Measurements from ENCODE around the gene MLLT10.
A peak's percentile ranks its signal among the peaks of the same experiment; 100 is the strongest.

MLLT10 gene

DNA sequence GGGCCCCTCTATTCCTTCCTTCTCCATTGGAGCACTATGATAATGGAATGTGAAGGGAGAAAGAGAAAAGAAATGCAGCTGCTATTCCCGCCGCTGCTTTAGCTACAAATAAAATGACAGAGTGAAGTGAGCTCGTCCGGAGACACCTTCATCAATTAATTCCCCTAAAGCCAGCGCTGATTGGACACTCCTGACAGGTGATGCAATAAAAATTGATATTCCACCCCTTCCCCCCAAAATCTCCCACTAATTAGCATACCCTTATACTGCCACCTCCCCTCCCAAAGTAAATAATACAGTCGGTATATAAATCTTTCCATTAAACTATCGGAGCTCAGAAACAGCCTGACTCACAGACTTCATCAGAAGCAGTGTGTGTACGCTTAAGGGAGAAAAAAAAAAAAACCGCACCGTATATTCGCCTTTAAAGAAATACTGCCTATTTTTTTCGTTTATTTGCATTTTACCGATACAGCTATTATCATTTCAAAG, 15.8 kb upstream of the MLLT10 start:
- peak overlapping the region in 1 of 2 donors; percentile 78 for H3K27ac ChIP-seq
- no peak for DNase-seq (ENCODE audit: low spot score)

DNA sequence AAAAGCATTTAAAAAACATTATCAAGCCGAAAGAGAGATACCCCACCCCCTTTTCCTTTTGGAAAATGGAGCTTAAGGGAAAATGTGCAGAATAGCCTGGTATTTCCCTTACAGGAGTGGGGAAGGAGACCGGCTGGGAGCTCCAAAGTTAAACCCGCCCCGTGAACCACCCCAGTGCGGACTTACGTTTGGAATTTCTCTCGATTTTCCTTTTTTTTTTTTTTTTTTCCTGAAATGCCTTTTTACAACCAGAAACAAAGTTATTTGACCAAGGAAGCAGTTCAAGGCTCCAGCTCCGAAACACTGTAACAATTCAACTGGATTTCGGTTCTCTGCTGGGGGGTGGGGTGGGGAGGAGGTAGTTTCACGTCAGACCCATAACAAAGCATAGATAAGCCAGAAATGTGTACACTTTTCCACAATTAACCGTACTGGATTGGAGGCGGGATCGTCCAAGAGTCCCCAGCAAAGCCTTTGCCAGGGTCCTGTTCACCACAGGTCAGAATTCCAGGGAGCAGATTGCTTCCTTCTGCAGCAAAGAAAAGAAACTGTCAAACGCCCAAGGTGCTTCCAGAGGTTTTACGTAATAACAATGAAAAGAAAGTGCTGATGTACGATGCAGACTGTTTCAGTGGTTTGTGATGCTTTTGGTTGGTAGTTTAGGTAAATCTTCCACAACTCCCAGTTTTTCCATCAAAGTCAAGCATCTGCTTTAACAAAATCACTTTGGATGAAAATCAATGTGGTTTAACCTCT, 15.2 kb upstream of the MLLT10 start:
- no peak for DNase-seq (ENCODE audit: low spot score)
- peak overlapping the region; percentile 63 to 74 for H3K27ac ChIP-seq
- TF ChIP-seq, protein P1, sequence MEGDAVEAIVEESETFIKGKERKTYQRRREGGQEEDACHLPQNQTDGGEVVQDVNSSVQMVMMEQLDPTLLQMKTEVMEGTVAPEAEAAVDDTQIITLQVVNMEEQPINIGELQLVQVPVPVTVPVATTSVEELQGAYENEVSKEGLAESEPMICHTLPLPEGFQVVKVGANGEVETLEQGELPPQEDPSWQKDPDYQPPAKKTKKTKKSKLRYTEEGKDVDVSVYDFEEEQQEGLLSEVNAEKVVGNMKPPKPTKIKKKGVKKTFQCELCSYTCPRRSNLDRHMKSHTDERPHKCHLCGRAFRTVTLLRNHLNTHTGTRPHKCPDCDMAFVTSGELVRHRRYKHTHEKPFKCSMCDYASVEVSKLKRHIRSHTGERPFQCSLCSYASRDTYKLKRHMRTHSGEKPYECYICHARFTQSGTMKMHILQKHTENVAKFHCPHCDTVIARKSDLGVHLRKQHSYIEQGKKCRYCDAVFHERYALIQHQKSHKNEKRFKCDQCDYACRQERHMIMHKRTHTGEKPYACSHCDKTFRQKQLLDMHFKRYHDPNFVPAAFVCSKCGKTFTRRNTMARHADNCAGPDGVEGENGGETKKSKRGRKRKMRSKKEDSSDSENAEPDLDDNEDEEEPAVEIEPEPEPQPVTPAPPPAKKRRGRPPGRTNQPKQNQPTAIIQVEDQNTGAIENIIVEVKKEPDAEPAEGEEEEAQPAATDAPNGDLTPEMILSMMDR (IDR thresholded peaks at IDR 0.05) = no peak
- H3K4me3 ChIP-seq = peak overlapping the region; percentile 70

More for the DNA sequence above, 15.8 kb upstream of the MLLT10 start:
- TF ChIP-seq, protein P1 (IDR thresholded peaks at IDR 0.05) = no peak
- peak overlapping the region; percentile 70 for H3K4me3 ChIP-seq

DNA sequence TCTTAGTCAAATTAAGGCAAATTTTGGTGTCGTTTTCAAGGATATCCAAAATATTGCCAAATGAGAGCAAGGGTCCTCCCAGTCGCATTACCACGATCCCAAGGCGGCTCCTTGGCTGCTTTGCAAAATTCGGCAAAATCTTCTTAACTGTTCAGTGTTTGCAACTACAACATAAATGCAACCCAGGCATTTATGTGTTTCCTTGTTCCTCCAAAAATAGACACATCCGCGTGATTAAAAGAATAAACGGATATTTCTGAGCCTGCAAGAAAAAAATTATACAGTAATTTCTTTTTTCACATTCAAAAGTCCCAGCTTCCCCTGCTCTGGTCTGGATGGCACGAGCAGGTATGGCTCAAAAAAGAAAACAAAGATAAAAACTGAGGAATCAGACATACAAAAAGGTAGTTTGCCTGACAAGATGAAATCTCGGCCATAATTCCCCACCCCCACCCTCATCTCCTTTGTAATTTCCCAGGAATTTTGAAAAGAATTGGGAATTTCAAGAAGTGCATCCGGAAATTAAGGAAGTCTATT, 14.6 kb upstream of the MLLT10 start:
- DNase-seq (ENCODE audit: low spot score) = no peak
- peak overlapping the region; percentile 63 to 74 for H3K27ac ChIP-seq
- H3K4me3 ChIP-seq = peak overlapping the region; percentile 70
- TF ChIP-seq, protein P1 (IDR thresholded peaks at IDR 0.05) = no peak

DNA sequence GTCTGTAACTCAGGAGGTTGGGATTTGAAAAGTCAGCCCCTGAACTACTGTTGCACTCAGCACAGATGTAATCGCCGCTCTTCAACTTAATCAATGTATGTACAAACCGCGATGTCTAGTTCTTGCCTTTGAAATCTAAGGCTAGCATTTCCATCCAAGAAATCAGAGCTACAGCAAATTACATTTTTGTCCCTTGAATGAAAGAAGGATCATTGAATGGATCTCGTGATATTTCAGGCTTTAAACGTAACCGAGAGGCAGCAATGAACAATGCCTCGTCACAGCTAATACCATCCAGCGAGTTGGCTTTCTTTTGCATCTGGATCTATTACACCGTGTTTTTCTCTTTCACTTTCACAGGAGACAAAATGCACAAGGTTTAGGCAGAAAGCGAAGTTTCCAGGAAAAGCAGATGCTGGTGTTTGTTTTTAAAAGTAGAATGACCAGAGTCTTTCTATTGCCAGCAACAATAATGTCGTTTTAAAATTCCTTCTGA, 14.0 kb upstream of the MLLT10 start:
- DNase-seq (ENCODE audit: low spot score) = no peak
- H3K4me3 ChIP-seq = peak overlapping the region; percentile 70
- TF ChIP-seq, protein P1 (IDR thresholded peaks at IDR 0.05) = no peak
- H3K27ac ChIP-seq = peak overlapping the region; percentile 63 to 74

DNA sequence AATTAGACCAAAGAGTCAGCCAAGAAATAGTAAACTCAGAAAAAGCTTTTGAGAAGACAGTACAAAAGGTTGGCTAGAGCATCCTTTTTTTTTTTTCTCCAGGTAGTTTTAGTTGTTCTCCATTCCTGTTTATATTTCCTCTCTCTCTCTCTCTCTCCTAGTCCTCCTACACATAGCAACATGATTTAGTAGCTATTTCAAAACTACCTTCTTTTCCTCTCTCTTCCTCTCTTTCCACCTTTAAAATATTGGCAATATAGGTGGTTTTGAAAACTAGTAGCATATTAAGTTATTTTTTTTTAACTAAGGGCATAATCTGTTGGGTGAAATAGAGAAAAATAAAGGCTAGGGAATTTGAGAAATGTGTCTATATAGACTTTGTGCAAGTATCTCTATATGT, 13.5 kb upstream of the MLLT10 start:
- TF ChIP-seq, protein P1 (IDR thresholded peaks at IDR 0.05) = no peak
- no peak for DNase-seq (ENCODE audit: low spot score)
- H3K4me3 ChIP-seq = peak overlapping the region; percentile 70
- H3K27ac ChIP-seq = peak overlapping the region; percentile 63 to 74

DNA sequence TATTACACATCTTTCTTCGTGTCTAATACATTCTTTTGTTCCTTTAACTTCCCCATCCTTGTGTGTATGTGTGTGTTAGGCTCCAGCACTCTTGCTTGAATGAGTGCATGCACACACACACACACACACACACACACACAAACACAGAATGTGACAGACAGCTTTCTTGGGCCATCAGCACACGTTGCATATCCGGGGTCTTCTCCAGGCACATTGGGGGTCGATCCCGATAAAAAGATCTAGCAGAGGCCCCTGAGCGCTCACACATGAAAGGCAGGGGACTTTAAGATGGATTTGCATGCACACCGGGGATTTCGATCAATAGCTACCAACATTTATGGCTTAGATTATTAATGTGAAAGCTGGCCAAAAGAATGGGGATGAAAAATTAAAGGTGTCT, 13.1 kb upstream of the MLLT10 start:
- Histone ChIP-seq H3K27ac (peak overlapping the region in 1 of 2 donors; percentile 74), H3K4me3 (no peak overlapping the region)
- DNase-seq (ENCODE audit: low spot score) = no peak

More for the DNA sequence above, 13.1 kb upstream of the MLLT10 start:
- TF ChIP-seq, protein P1 (IDR thresholded peaks at IDR 0.05) = no peak
